Ramos (cell line): ENCODE measurements around the gene CNTN5.
"Not testable (repeated sequence)": the region's sequence is repeated elsewhere in the genome, so short reads cannot be mapped to it uniquely, and the experiment has no call there.

Experiments
- in situ Hi-C: fragments of 300-500 bp; cut with MboI; formaldehyde crosslinking; loops from one replicate; pipeline ENCODE4 v1.14.3; 2022; ENCODE audit warnings: low sequenced_read_pairs; ENCODE audit not compliant: unreplicated experiment

CNTN5 gene

DNA sequence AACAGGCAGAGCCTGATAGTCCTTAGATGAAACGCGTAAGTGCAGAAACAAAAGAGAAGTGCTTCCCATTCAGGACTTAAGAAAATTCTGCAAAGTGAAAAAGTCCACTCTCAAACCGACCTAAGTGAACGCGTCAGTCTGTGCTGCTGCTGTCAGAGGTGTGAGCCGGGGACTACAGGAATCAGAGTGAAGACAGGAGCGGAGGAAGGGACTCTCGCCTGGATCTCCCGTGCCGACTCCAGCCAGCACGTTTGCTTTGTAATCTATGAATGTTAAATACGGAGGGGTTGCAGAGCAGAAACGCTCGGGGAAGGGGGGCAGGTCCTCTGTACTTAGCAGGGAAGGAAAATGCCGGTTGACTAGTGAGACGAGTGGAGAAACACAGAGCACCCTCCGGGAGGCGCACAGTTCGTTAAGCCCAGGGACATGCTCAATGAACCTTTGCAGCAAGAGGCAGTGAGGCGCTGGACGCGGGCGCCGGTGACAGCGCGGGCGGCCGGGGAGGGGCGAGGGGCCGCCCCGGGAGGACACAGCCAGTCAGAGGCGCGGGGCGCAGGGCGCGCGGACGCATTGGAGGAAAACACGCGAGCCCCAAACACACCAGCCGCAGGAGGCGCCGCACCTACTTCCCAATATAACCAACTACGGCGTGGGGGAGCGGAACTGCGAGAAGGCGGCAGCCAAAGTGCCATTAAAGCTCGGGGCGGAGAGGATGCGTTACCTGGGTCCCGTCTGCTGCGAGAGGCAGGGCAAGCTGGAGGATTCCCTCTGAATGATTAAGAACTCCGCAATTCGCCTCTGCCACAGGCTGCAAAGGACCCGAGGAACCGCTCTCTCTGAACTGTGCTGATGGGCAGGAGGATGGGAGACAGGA lies at the start of gene CNTN5:
CNTN5 (plus strand) TSS at position 598 of the 874 bp plus-strand sequence.
- in situ Hi-C loops = no loop called here

DNA sequence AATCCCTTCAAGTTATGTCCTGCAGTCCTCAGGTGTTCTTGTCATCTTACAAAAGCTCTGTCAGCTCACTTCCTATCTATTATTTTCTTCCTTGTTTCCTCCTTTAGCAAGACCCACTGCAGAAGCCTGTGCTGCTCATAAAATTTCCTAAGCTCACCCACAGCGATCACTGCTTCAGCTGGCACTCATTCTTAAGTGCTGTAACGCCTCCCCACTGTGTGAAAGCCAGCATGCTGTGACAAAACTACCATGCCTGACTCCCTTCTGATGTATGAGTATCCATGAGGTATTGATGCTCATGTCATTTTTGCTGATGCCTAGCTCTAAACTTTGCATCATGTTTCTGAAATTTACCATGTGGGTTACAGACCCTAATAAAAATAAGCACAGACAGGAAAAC lies 41.5 kb upstream of the CNTN5 start:
- in situ Hi-C loops = no loop called here

DNA sequence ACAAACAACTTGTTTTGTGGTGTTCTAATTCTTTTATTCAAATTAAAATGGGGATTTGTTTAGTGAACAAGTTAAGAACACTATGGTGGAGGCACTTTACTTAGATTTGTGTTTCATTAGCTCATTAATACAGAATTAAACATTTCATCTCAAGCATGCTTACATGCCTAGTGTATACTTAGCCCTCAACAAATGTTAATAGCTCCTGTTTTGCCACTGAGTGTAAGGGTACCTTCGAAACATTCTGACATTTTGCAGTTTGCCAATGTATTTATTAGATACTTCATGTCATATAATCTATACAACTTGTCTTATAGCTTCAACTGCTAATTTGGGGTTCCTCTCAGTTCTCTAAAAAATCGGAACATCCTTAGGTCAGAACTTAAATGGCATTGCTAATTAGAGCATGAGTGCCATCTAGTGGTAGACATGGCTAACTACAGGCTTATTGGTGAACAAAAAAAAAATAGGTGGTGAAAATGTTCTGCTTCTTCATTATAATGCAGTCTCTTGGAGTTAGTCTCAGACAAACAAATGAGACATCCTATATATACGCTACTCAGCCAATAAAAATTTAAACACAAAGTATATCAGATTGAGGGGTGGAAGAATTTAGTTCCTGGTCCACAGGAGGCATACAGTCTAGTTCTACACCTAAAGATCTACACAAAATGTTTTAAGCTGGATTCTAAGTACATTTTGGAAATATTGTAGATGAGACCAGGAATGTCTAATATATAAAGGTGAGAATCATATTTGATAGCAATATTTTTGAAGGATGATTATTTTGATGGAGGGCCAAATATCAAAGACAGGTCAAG lies 4.9 kb upstream of the CNTN5 start:
- in situ Hi-C loops = no loop called here

DNA sequence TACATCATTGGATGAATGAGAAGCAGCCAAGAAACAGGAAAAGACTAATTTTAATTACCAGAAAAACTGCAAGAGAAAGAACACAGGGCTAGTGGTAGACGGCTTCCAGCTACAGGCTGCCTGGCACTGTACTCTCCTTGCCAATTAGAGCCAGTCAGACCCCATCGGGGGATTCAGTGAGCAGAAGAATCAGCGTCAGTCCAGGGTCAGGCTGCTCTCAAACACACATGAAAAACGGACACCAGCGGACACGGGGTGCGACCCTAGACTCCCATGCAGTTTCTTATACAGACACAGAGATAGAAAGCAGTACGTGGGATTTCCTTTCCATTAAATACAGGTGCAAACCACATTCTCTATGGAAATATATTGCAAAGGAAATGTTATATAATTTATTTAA lies 1.1 kb upstream of the CNTN5 start:
- in situ Hi-C loops = no loop called here

DNA sequence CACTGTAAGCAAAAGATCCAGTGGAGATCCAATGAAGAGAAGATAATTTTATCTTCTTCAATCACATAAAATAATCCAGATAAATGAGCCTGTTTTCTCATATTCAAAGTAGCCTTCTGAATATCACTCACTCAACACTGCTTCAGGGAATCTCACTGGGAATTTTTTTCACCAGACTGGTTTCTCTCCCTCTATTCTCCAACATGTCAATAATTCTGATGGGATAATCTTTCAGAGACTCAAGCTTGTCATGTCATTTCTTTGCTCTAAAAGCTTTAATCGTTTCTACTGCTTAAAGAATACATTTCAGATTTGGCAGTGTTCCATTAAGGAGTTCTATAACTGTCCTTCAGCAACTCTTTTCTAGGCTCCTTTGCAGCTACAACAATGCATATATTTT lies 16.3 kb downstream of the CNTN5 start:
- in situ Hi-C loops = no loop called here

DNA sequence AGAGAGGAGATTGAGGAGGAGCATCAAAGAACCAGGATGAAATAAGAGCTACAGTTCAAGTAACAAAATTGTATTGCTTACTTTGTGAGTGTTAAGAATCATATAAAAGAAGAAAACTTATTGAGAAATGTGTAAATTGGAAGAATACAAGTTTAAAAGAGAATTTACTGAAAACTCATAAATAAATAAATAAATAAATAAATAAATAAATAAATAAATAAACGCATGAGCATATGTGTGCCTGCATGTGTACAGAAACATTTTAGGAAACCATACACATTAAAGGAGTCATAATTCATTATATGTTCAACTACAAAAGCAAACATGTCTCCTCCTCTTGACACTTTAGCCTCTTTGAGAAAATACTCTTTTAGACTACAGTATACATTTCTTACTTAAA lies 42.6 kb downstream of the CNTN5 start:
- in situ Hi-C loops = no loop called here

DNA sequence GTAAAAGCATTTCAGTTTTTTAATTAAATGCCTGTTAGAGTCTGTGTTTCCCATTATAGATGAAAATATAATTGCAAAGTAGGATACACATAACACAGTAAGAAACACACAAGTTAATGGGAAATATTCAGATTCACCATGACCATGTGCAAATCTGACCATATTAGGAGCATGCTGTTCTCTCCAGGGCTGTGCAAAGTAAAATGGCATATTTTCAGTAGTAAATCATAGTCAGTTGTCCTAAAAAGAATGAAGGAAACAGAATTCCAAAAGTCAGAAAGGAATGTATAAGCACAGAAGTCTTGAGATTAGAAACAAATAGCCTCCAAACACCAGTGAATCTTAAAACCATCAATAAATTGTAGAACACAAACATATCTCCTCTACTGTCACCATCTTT lies 44.4 kb downstream of the CNTN5 start:
- in situ Hi-C loops = no loop called here

DNA sequence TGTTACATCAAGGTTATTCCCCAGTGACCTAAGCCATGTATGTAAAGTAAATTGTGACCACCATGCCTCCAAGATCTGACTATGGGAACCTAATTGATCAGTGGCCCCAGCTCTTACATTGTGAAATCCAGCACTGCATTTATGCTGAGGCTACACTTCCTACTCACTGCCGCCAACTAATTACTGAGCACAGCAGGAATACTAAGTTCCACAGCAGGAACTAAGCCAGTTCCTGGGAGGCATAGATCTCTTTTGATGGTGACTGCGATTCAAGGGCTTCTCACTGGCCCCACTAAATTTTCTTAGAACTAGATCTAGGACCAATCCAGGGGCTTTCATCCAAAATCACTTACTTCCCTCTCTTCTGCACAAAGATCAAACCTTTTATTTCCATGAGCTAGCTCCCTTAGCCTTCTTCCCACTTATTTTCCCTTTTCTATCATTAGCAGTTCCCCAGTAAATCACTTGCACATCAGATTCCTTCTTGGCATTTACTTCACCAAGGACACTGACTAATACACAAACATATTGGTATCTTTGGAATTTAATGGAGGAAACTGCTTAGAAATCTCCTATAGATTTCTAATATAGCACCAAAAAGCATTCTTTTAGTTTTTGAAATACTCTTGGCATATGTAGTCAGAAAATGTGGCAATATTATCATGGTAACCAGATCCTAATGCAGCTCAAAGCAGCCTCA lies 46.0 kb downstream of the CNTN5 start:
- in situ Hi-C loops = no loop called here

DNA sequence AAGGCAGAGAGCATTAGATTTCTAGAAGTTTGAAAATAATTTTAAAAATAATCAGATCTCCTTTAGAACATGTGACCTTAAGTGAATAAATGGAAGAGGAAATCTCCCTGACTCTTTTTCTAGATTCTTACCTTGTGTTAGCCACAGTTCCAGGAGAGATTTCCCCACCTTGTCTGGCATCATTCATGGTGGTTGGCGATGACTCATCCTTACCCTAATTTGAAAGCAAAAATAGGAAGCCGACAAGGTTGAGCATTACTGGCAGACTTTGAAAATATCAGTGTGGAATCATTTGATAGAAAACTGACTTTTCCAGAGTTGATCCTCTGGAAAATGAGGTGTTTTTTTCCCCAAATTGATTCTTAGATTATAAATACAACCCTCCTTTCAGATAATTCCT lies 48.1 kb downstream of the CNTN5 start:
- in situ Hi-C loops = no loop called here

DNA sequence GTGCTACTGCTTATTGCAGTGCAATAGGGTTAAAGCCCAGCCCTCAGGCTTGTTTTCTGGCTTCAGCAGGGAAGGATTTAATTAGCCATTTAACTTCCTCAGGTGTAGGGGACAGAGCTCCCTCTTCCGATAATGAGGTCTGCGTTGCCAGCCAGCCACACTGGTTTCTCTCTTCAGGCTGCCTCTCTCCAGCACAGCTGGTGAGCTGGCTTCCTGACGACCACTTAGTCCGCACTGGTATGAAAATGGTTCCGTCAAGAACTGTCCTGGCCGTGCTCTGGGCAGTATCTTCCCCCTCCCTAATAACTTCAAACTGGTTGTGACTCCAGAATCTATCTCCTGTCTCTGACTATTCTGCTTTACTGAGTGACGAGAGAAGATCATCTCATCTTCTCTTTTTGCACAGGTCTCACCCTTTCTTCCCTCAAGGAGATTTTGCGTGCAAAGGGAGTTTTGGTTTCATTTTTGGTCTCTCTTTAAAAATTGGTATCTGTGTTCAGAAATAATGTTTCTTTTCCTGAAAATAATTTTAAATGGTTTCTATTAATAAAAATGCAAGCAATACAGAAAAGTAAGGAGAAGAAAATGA lies 49.2 kb downstream of the CNTN5 start:
- in situ Hi-C loops = no loop called here

DNA sequence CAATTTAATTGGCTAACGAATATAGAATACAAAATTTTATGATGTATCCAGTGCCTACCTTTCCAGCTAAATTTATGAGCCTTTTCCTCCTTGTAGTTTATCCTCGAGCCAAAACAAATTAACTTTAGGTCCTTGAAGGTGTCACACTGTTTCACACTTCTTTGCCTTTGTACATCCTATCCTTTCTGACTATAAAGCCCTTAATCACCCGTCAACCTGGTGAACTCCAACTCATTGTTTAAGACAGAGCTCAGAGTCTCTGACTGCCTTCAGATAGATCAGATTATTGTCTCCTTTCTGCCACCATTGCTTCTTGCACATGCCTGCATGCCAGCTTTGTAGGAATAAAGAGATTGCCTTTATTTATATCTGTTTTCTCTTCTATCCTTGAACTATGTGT lies 58.8 kb downstream of the CNTN5 start:
- in situ Hi-C loops = no loop called here

DNA sequence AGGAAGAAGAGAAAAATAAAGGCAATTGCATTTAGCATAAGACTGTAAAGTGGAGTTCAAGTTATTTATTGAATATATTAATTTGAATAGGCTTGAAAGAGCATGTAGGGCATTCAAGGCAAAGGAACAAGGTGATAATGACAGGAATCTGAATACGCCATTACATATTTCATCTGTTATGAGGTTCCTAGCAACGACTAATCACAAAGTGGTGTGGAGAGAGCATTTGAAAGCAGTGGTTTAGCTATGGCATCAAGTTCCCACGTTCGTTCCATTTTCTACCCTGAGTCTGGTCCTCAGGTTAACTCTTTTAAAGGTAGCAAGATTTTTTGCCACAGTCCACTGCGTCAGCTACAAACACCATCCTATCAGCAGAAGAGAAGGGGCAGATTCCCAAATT lies 59.4 kb downstream of the CNTN5 start:
- in situ Hi-C loops = no loop called here

DNA sequence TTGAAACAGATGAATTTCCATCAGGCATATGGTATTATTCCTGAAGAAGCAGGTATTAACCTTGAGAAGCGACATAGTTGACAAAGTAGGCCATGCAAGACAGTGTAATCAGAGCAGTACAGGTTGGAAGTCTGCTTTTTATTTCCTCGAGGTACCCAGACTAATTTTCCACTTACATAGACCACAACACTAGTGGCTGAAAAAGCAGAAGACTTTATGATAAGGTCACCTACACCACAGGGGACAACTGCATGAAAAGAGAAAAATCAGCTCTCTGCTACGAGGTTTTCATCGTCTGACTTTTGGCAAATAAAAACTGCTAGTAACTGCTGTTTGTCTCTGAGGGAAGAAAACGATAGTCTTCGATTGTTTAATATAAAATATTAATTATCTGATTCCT lies 77.5 kb downstream of the CNTN5 start:
- in situ Hi-C loops = no loop called here

DNA sequence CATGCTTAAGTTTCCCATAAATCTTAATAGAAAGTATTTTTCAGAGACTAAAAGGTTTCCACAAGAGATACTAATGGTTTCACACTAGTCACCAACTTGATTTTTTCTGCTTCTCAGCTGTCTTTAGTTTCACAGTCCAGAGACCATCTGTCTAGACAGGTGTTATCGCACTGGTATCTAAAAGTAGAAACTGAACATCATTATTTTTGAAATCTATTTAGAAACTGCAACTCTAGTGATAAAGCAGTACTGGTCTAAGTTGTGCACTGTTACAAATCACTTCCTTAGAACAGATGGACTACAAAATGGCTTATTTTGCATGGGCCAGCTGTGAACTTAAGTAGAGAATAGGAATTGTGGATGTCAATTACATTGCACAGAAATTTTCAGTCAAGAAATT lies 78.0 kb downstream of the CNTN5 start:
- in situ Hi-C loops = no loop called here

DNA sequence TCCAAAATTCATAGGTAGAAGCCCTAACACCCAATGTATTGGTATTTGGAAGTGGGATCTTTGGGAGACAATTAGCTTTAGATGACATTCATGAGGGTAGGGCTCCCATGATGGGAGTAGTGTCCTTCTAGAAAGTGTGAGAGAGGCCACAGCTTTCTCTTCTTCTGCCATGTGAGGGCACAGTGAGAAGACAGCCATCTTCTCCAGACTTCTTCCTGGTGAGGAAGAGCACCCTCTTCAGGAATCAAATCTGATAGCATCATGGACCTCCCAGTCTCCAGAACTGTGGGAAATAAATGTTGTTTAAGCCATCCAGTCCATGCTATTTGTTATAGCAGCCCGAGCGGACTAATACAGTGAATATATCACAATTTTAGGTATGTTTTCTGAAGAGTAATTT lies 96.9 kb downstream of the CNTN5 start:
- in situ Hi-C loops = no loop called here

DNA sequence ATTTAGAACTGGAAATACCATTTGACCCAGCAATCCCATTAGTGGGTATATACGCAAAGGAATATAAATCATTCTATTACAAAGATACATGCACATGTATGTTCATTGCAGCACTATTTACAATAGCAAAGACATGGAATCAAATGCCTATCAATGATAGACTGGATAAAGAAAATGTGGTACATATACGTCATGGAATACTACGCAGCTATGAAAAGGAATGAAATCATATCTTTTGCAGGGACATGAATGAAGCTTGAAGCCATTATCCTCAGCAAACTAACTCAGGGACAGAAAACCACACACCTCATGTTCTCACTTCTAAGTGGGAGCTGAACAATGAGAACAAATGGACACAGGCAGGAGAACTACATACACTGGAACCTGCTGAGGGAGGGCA lies 113.1 kb downstream of the CNTN5 start:
- in situ Hi-C loops = not testable (repeated sequence)

DNA sequence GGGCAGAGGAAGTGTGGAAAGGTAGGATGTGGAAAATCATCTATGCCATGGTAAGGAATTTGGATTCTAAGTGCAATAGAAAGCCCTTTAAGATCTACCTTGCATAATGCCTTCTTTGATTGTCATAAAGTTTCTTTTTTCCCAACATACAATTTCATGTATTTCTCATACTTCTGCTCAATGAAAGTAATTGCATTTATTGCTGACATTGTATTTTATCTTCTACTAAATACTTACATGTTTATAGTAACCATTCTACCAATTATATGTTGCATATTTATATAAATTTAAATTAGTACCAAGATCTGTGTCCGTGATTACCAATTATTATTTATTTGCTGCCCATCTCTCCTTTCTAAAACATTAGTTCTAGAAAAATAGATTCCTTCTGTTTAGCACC lies 114.8 kb downstream of the CNTN5 start:
- in situ Hi-C loops = no loop called here

DNA sequence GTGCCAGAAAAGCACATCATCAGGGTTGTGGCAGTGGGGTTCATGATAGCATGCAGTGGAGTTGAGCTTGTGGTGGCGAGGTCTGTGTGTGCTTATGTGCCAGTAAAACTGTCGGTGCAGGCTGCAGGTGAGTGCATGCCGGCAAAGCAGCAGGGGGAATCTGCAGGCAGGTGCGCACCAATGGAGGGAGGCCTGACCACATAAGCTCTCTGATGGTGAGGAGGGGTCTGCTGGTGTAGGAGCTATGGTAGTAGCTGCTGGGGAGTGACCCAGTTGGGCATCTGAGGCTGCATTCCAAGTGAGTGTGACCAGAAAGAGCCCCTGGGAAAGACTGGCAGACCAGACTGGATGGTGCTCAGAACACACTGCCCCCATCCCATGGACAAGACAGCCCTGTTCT lies 121.5 kb downstream of the CNTN5 start:
- in situ Hi-C loops = no loop called here

DNA sequence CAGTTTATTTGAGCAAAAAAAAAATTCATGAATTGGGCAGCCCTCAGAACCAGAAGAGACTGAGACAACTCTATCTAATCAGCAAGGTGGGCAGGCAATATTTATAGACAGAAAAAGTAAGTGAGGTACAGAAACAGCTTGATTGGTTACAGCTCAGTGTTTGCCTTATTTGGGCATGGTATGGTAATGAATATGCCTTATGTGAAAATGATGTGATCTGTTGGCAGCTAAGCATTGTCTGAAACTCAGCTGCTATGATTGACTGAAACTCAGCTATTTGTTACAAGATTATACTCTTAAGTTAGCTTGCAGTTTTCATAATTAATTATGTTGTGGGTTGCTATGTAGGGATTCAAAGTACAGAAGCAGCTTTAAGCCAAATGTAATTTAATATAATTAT lies 127.6 kb downstream of the CNTN5 start:
- in situ Hi-C loops = no loop called here

DNA sequence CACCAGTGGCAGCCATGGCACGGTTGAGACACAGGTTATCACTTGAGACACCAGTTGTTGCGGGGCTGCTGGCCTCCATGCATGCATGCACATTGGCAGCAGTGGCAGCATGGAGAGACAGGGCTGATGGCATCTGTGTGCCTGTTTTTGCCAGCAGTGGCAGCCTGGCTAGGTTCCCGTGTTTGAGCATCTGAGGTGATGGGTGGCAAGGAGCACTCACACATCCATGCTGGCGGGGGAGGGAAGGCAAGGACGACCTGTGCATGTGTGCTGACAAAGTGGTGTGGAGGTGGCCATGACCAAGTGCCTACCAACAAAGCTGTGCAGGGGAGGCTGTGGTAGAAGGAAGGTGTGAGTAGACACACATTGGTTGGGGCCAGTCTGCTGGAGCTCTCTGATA lies 133.5 kb downstream of the CNTN5 start:
- in situ Hi-C loops = no loop called here

DNA sequence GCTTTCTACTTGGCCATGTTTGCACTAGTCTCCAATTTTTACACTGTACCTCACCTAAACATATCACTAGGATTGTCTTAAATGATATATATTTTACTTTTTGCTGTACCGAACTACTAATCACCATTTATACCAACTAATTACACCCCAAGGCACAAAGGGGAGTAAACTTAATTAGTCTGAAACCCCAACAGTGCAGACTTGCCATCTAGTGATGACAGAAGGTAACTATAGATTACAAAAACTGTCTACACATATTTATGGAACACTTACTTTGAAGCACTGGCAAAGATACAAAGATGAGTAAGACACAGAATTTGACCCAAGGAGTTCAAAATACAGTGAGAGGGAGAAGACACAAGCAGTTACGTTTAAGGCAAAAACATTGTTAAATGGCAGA lies 139.7 kb downstream of the CNTN5 start:
- in situ Hi-C loops = no loop called here
